Fibroblast of lung (primary cell): ENCODE results near the gene ATP1B3. TPM values are rescaled to one million over a fixed set of nuclear protein-coding genes. Genes with fewer than 3 reads are reported as not detected.

Experiments used
- DNase-seq, 2 donors: peaks; one replicate each; pipeline versions ENCODE4 v3.0.0 to v3.0.0-alpha.2; 2010; ENCODE audit warnings: low read depth in 2 of 2
- H2AFZ ChIP-seq: 2 replicates; pipeline ENCODE4 v1.5.1; 2012; ENCODE audit warnings: low read length, control low read depth, inconsistent platforms
- H3K27ac ChIP-seq: 2 replicates; pipeline ENCODE4 v1.5.1; 2011; ENCODE audit warnings: low read length, control low read depth; ENCODE audit not compliant: insufficient read depth
- H3K27me3 ChIP-seq: 2 replicates; pipeline ENCODE4 v1.5.1; 2011; ENCODE audit warnings: mild to moderate bottlenecking, low read length; ENCODE audit not compliant: control insufficient read depth, insufficient read depth
- H3K36me3 ChIP-seq: 2 replicates; pipeline ENCODE4 v1.5.1; 2011; ENCODE audit warnings: low read length; ENCODE audit not compliant: control insufficient read depth, insufficient read depth
- H3K4me1 ChIP-seq: 2 replicates; pipeline ENCODE4 v1.5.1; 2011; ENCODE audit warnings: low read length; ENCODE audit not compliant: control insufficient read depth, insufficient read depth; ENCODE audit errors: extremely low read depth
- H3K4me2 ChIP-seq: 2 replicates; pipeline ENCODE4 v1.5.1; 2011; ENCODE audit warnings: low read length, control low read depth; ENCODE audit not compliant: insufficient read depth; ENCODE audit errors: extremely low read depth
- H3K4me3 ChIP-seq, 4 experiments: fragments of 200-600 bp in 1 of 4; sonication (generic) in 1 of 4; replicated peaks in 1 of 4; 2 replicates each; pipeline ENCODE4 v1.5.1; 2011 to 2016; ENCODE audit warnings: low read length in 4 of 4, low read depth in 3 of 4, mild to moderate bottlenecking in 3 of 4, control low read depth in 2 of 4, inconsistent platforms in 1 of 4, mixed read lengths in 1 of 4; ENCODE audit not compliant: insufficient read depth in 1 of 4; ENCODE audit errors: control extremely low read depth in 1 of 4
- H3K79me2 ChIP-seq: 2 replicates; pipeline ENCODE4 v1.5.1; 2012; ENCODE audit warnings: mild to moderate bottlenecking, low read length, inconsistent platforms; ENCODE audit not compliant: control insufficient read depth, insufficient read depth
- H3K9ac ChIP-seq: 2 replicates; pipeline ENCODE4 v1.5.1; 2011; ENCODE audit warnings: mild to moderate bottlenecking, low read length, control low read depth; ENCODE audit not compliant: insufficient read depth
- H3K9me3 ChIP-seq: 2 replicates; pipeline ENCODE4 v1.5.1; 2012; ENCODE audit warnings: low read depth, low read length; ENCODE audit not compliant: control insufficient read depth, insufficient read depth
- H4K20me1 ChIP-seq: 2 replicates; pipeline ENCODE4 v1.5.1; 2011; ENCODE audit warnings: low read length; ENCODE audit not compliant: control insufficient read depth, insufficient read depth; ENCODE audit errors: extremely low read depth
- EZH2 ChIP-seq: IDR thresholded peaks from 2 replicates; pipeline ENCODE4 v1.5.1; 2012; ENCODE audit warnings: low read length, control low read depth, mild to moderate bottlenecking; ENCODE audit errors: missing control alignments
- polyA plus RNA-seq, 2 donors: library from polyadenylated mRNA; depleted of rRNA in 1 of 2; stranded (reverse) in 1 of 2; unstranded in 1 of 2; fragments of >200 nt; gene quantifications; 2 replicates each; pipeline ENCODE4 v1.2.1, GENCODE V29; 2011 to 2012; ENCODE audit warnings: missing spikeins in 1 of 2
- total RNA-seq: library from RNA; depleted of rRNA; stranded (reverse); fragments of >200 nt; gene quantifications from 2 replicates; pipeline ENCODE4 v1.2.1, GENCODE V29; 2014
- TF ChIP-seq, protein P1 (sequence below), 2 donors: IDR thresholded peaks in 1 of 2; conservative IDR thresholded peaks in 1 of 2; 1 replicate in 1 of 2; 2 replicates in 1 of 2; pipeline ENCODE4 v1.5.1; 2011 to 2012; ENCODE audit warnings: low read length in 2 of 2, control low read depth in 1 of 2, inconsistent platforms in 1 of 2, low read depth in 1 of 2, mild to moderate bottlenecking in 1 of 2

The ATP1B3 gene
- total and polyA plus RNA-seq, 2 donors (not counting 1 experiment from before 2014, with no cell fraction given) = 55.8 to 243 TPM

- TF ChIP-seq, protein P1, sequence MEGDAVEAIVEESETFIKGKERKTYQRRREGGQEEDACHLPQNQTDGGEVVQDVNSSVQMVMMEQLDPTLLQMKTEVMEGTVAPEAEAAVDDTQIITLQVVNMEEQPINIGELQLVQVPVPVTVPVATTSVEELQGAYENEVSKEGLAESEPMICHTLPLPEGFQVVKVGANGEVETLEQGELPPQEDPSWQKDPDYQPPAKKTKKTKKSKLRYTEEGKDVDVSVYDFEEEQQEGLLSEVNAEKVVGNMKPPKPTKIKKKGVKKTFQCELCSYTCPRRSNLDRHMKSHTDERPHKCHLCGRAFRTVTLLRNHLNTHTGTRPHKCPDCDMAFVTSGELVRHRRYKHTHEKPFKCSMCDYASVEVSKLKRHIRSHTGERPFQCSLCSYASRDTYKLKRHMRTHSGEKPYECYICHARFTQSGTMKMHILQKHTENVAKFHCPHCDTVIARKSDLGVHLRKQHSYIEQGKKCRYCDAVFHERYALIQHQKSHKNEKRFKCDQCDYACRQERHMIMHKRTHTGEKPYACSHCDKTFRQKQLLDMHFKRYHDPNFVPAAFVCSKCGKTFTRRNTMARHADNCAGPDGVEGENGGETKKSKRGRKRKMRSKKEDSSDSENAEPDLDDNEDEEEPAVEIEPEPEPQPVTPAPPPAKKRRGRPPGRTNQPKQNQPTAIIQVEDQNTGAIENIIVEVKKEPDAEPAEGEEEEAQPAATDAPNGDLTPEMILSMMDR (conservative IDR thresholded peaks at IDR 0.05 in 1 of 2, IDR thresholded peaks at IDR 0.05 in 1 of 2; ENCODE audit: low read depth in 1 of 2, low read length in 2 of 2) = no peak
- no peak for TF ChIP-seq EZH2
- Histone ChIP-seq H4K20me1 (no peaks in the 10 kb centered on the region), H3K27me3 (no peaks in the 10 kb centered on the region), H3K9me3 (no peaks in the 10 kb centered on the region), H3K4me2 (no peak overlapping the region), H3K36me3 (no peaks in the 10 kb centered on the region), H3K27ac (no peak overlapping the region), H3K4me3 (no peak overlapping the region), H3K9ac (no peak overlapping the region), H2AFZ (no peak overlapping the region), H3K4me1 (no peaks in the 10 kb centered on the region), H3K79me2 (no peaks in the 10 kb centered on the region)
- no peak for DNase-seq
These were observed 54.4 kb downstream of the ATP1B3 start for GRCh38 chr3:141930801-141931200.

GRCh38 chr3:141933421-141934300 is 57.2 kb downstream of the ATP1B3 start:
- Histone ChIP-seq H3K4me2 (no peak overlapping the region), H3K4me3 (no peak overlapping the region), H3K27me3 (no peaks in the 10 kb centered on the region), H2AFZ (no peak overlapping the region), H3K9ac (no peak overlapping the region), H3K79me2 (no peaks in the 10 kb centered on the region), H3K4me1 (no peaks in the 10 kb centered on the region), H3K9me3 (no peaks in the 10 kb centered on the region), H3K27ac (no peak overlapping the region), H3K36me3 (no peaks in the 10 kb centered on the region), H4K20me1 (no peaks in the 10 kb centered on the region)
- TF ChIP-seq EZH2 = no peak
- TF ChIP-seq, protein P1 (conservative IDR thresholded peaks at IDR 0.05 in 1 of 2, IDR thresholded peaks at IDR 0.05 in 1 of 2; ENCODE audit: low read depth in 1 of 2, low read length in 2 of 2) = no peak
- no peak for DNase-seq

GRCh38 chr3:141934354-141934753 is 57.9 kb downstream of the ATP1B3 start:
- Histone ChIP-seq H3K9me3 (no peaks in the 10 kb centered on the region), H3K4me1 (no peaks in the 10 kb centered on the region), H3K27me3 (no peaks in the 10 kb centered on the region), H2AFZ (no peak overlapping the region), H3K4me3 (no peak overlapping the region), H3K27ac (no peak overlapping the region), H4K20me1 (no peaks in the 10 kb centered on the region), H3K4me2 (no peak overlapping the region), H3K79me2 (no peaks in the 10 kb centered on the region), H3K9ac (no peak overlapping the region), H3K36me3 (no peaks in the 10 kb centered on the region)
- TF ChIP-seq, protein P1 (conservative IDR thresholded peaks at IDR 0.05 in 1 of 2, IDR thresholded peaks at IDR 0.05 in 1 of 2; ENCODE audit: low read depth in 1 of 2, low read length in 2 of 2) = no peak
- TF ChIP-seq EZH2 = no peak
- no peak for DNase-seq
